ENCODE results near the gene MITF. TPM values are rescaled to one million over a fixed set of nuclear protein-coding genes. Genes with fewer than 3 reads are reported as not detected.

Gene MITF
- total and polyA plus RNA-seq, 5 donors, result 18.6 to 75.3 (median 52.7) TPM

GRCh38 chr3:69878254-69878653 lies 139.0 kb downstream of the MITF start:
- Histone ChIP-seq H3K27ac (ENCODE audit: low read length) (no peak overlapping the region), H3K4me1 (ENCODE audit: control insufficient read depth, insufficient read depth, low read length) (peaks cover 4% of the 10 kb centered on the region), H3K9me3 (ENCODE audit: control insufficient read depth, low read length) (no peaks in the 10 kb centered on the region), H3K4me3 (ENCODE audit: low read length) (no peak overlapping the region), H3K27me3 (ENCODE audit: control insufficient read depth, insufficient read depth) (no peaks in the 10 kb centered on the region)
- ATAC-seq (peak in 1 of 2 donors; percentile 56), DNase-seq (no peak)
- intact Hi-C loops (cut with DNase I), result no loop called here
- WGBS, result 82% methylated on average over 3 of the region's 3 CpGs

- no peak overlapping the region for H3K27ac ChIP-seq (ENCODE audit: low read length)
- 95% methylated on average over 14 of the region's 14 CpGs for WGBS
These were observed 139.8 kb downstream of the MITF start for GRCh38 chr3:69879051-69879450.

GRCh38 chr3:69880069-69880640 lies 140.9 kb downstream of the MITF start:
- no peaks in the 10 kb centered on the region for H3K27me3 ChIP-seq (ENCODE audit: control insufficient read depth, insufficient read depth)
- WGBS, result 90% methylated on average over 4 of the region's 4 CpGs
- ATAC-seq, result no peak

More at GRCh38 chr3:69879051-69879450, 139.8 kb downstream of the MITF start:
- DNase-seq (peak in 1 of 3 donors; percentile 44), ATAC-seq (no peak)
- Histone ChIP-seq H3K9me3 (ENCODE audit: control insufficient read depth, low read length) (no peaks in the 10 kb centered on the region), H3K4me3 (ENCODE audit: low read length) (no peak overlapping the region), H3K4me1 (ENCODE audit: control insufficient read depth, insufficient read depth, low read length) (peaks cover 3% of the 10 kb centered on the region), H3K27me3 (ENCODE audit: control insufficient read depth, insufficient read depth) (no peaks in the 10 kb centered on the region)
- intact Hi-C loops (cut with DNase I), result no loop called here

GRCh38 chr3:69881051-69881450 lies 141.8 kb downstream of the MITF start:
- ATAC-seq (no peak), DNase-seq (no peak)
- Histone ChIP-seq H3K4me3 (ENCODE audit: low read length) (no peak overlapping the region), H3K9me3 (ENCODE audit: control insufficient read depth, low read length) (no peaks in the 10 kb centered on the region), H3K27me3 (ENCODE audit: control insufficient read depth, insufficient read depth) (no peaks in the 10 kb centered on the region), H3K27ac (ENCODE audit: low read length) (no peak overlapping the region), H3K4me1 (ENCODE audit: control insufficient read depth, insufficient read depth, low read length) (no peaks in the 10 kb centered on the region)
- intact Hi-C loops (cut with DNase I), result no loop called here
- WGBS, result 60% methylated on average over 1 of the region's 1 CpG

More at GRCh38 chr3:69880069-69880640, 140.9 kb downstream of the MITF start:
- H3K4me3 ChIP-seq (ENCODE audit: low read length), result no peak overlapping the region
- no peaks in the 10 kb centered on the region for H3K9me3 ChIP-seq (ENCODE audit: control insufficient read depth, low read length)
- H3K4me1 ChIP-seq (ENCODE audit: control insufficient read depth, insufficient read depth, low read length), result no peaks in the 10 kb centered on the region
- no peak for DNase-seq
- intact Hi-C loops (cut with DNase I), result no loop called here
- no peak overlapping the region for H3K27ac ChIP-seq (ENCODE audit: low read length)

GRCh38 chr3:69881756-69882428 lies 142.6 kb downstream of the MITF start:
- H3K4me3 ChIP-seq (ENCODE audit: low read length), result no peak overlapping the region
- DNase-seq (no peak), ATAC-seq (no peak)
- no peaks in the 10 kb centered on the region for H3K4me1 ChIP-seq (ENCODE audit: control insufficient read depth, insufficient read depth, low read length)
- H3K27me3 ChIP-seq (ENCODE audit: control insufficient read depth, insufficient read depth), result no peaks in the 10 kb centered on the region
- no peak overlapping the region for H3K27ac ChIP-seq (ENCODE audit: low read length)
- H3K9me3 ChIP-seq (ENCODE audit: control insufficient read depth, low read length), result no peaks in the 10 kb centered on the region
- 91% methylated on average over 5 of the region's 5 CpGs for WGBS
- intact Hi-C loops (cut with DNase I), result no loop called here

GRCh38 chr3:69882560-69882959 lies 143.3 kb downstream of the MITF start:
- H3K4me3 ChIP-seq (ENCODE audit: low read length), result no peak overlapping the region

GRCh38 chr3:69888040-69888942 lies 149.0 kb downstream of the MITF start:
- no peak for DNase-seq
- intact Hi-C loops (cut with DNase I), result no loop called here
- H3K27ac ChIP-seq (ENCODE audit: low read length), result no peak overlapping the region
- peaks cover 2% of the 10 kb centered on the region for H3K4me1 ChIP-seq (ENCODE audit: control insufficient read depth, insufficient read depth, low read length)
- no peak overlapping the region for H3K4me3 ChIP-seq (ENCODE audit: low read length)
- WGBS, result 79% methylated on average over 13 of the region's 13 CpGs
- H3K9me3 ChIP-seq (ENCODE audit: control insufficient read depth, low read length), result no peaks in the 10 kb centered on the region
- no peaks in the 10 kb centered on the region for H3K27me3 ChIP-seq (ENCODE audit: control insufficient read depth, insufficient read depth)
- no peak for ATAC-seq

More at GRCh38 chr3:69882560-69882959, 143.3 kb downstream of the MITF start:
- 91% methylated on average over 4 of the region's 4 CpGs for WGBS
- H3K4me1 ChIP-seq (ENCODE audit: control insufficient read depth, insufficient read depth, low read length), result no peaks in the 10 kb centered on the region
- no peak for DNase-seq
- H3K9me3 ChIP-seq (ENCODE audit: control insufficient read depth, low read length), result no peaks in the 10 kb centered on the region
- H3K27ac ChIP-seq (ENCODE audit: low read length), result no peak overlapping the region
- H3K27me3 ChIP-seq (ENCODE audit: control insufficient read depth, insufficient read depth), result no peaks in the 10 kb centered on the region
- intact Hi-C loops (cut with DNase I), result no loop called here
- ATAC-seq, result no peak

- Histone ChIP-seq H3K27me3 (ENCODE audit: control insufficient read depth, insufficient read depth) (no peaks in the 10 kb centered on the region), H3K4me1 (ENCODE audit: control insufficient read depth, insufficient read depth, low read length) (peaks cover 2% of the 10 kb centered on the region), H3K9me3 (ENCODE audit: control insufficient read depth, low read length) (no peaks in the 10 kb centered on the region), H3K27ac (ENCODE audit: low read length) (no peak overlapping the region), H3K4me3 (ENCODE audit: low read length) (no peak overlapping the region)
- intact Hi-C loops (cut with DNase I), result no loop called here
- ATAC-seq, result no peak
- DNase-seq, result no peak
- WGBS, result 69% methylated on average over 3 of the region's 3 CpGs
These were observed 149.7 kb downstream of the MITF start for GRCh38 chr3:69888943-69889315.

GRCh38 chr3:69890084-69890483 lies 150.8 kb downstream of the MITF start:
- no peak for DNase-seq
- 92% methylated on average over 4 of the region's 4 CpGs for WGBS
- ATAC-seq, result no peak
- peaks cover 2% of the 10 kb centered on the region for H3K4me1 ChIP-seq (ENCODE audit: control insufficient read depth, insufficient read depth, low read length)
- no peaks in the 10 kb centered on the region for H3K27me3 ChIP-seq (ENCODE audit: control insufficient read depth, insufficient read depth)
- H3K4me3 ChIP-seq (ENCODE audit: low read length), result no peak overlapping the region
- H3K27ac ChIP-seq (ENCODE audit: low read length), result no peak overlapping the region
- H3K9me3 ChIP-seq (ENCODE audit: control insufficient read depth, low read length), result no peaks in the 10 kb centered on the region
- intact Hi-C loops (cut with DNase I), result no loop called here

- intact Hi-C loops (cut with DNase I), result no loop called here
- peaks cover 2% of the 10 kb centered on the region for H3K4me1 ChIP-seq (ENCODE audit: control insufficient read depth, insufficient read depth, low read length)
- 91% methylated on average over 2 of the region's 2 CpGs for WGBS
- no peaks in the 10 kb centered on the region for H3K27me3 ChIP-seq (ENCODE audit: control insufficient read depth, insufficient read depth)
- no peak overlapping the region for H3K4me3 ChIP-seq (ENCODE audit: low read length)
- DNase-seq (no peak), ATAC-seq (no peak)
- no peaks in the 10 kb centered on the region for H3K9me3 ChIP-seq (ENCODE audit: control insufficient read depth, low read length)
- no peak overlapping the region for H3K27ac ChIP-seq (ENCODE audit: low read length)
These were observed 151.4 kb downstream of the MITF start for GRCh38 chr3:69890691-69891090.

- 87% methylated on average over 4 of the region's 4 CpGs for WGBS
- ATAC-seq, result no peak
These were observed 153.4 kb downstream of the MITF start for GRCh38 chr3:69892706-69893105.

More at GRCh38 chr3:69892706-69893105, 153.4 kb downstream of the MITF start:
- Histone ChIP-seq H3K4me3 (ENCODE audit: low read length) (no peak overlapping the region), H3K9me3 (ENCODE audit: control insufficient read depth, low read length) (no peaks in the 10 kb centered on the region), H3K4me1 (ENCODE audit: control insufficient read depth, insufficient read depth, low read length) (peaks cover 2% of the 10 kb centered on the region), H3K27ac (ENCODE audit: low read length) (no peak overlapping the region), H3K27me3 (ENCODE audit: control insufficient read depth, insufficient read depth) (no peaks in the 10 kb centered on the region)
- intact Hi-C loops (cut with DNase I), result no loop called here
- no peak for DNase-seq

Measured in right cardiac atrium (tissue), 5 donors.